Measurements from ENCODE around the gene WNT8B. TPM values are rescaled to one million over a fixed set of nuclear protein-coding genes. Genes with fewer than 3 reads are reported as not detected.

The WNT8B gene
- total and polyA plus RNA-seq, 7 experiments from 2014 or later = 0.09 to 0.44 (median 0.19) TPM; not detected in 3

DNA sequence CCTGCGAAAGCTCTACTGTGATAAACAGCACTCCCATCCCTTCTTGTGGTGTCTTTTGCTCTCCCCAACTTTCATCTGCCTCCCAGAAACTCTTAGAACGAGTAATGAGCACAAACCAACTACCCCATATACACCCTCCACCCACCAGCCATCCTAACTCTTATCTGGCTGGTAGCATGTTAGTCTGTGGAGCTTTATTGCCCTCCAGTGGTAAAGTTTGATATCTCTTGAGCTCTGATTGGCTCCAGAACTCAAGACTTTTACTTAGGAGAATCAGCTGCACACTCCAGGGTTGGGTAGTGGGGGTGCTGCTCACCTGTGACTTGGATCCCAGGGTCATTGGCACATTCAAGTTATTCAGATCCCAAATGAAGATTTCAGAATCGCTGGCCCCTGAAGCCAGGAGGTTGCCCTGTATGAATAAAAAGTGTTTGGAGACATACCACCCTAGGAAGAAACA is 45.9 kb downstream of the WNT8B start:
- Histone ChIP-seq H3K4me3 (ENCODE audit: low read length) (peak overlapping the region; percentile 21), H3K9me3 (ENCODE audit: control insufficient read depth in 2 of 3, low read length in 3 of 3) (no peaks in the 10 kb centered on the region), H3K27ac (ENCODE audit: low read depth, low read length) (peak overlapping the region; percentile 47), H3K27me3 (ENCODE audit: control insufficient read depth in 2 of 2, insufficient read depth in 2 of 2, low read length in 2 of 2) (no peaks in the 10 kb centered on the region), H3K4me1 (ENCODE audit: control insufficient read depth in 2 of 2, insufficient read depth in 2 of 2, low read length in 2 of 2) (peaks cover 50 to 59% of the 10 kb centered on the region in 2 donors), H3K36me3 (ENCODE audit: control insufficient read depth in 2 of 3, insufficient read depth in 3 of 3, low read length in 3 of 3) (peaks cover 2 to 30% (median 18%) of the 10 kb centered on the region in 3 experiments)
- peak overlapping the region; percentile 21 to 91 (median 71) for H3K4me3 Mint-ChIP-seq
- peaks cover 43 to 88% (median 70%) of the 10 kb centered on the region in 7 donors for H3K4me1 Mint-ChIP-seq
- CTCF ChIA-PET = interaction anchor here (0.6 to 5.7 kb wide), 27 partner anchors 10 to 662 kb away, joined by 3 to 51 read pairs (median 4); partner anchors contain the start of genes NDUFB8 and SEC31B
- POLR2A ChIA-PET = interaction anchor here (0.6 to 1.5 kb wide), 4 partner anchors 10 to 61 kb away, joined by 3 to 8 read pairs (median 3); partner anchors contain the start of genes HIF1AN and NDUFB8
- H3K9me3 Mint-ChIP-seq = no peaks in the 10 kb centered on the region
- H3K27me3 Mint-ChIP-seq = no peaks in the 10 kb centered on the region
- ATAC-seq (peak; percentile 69), DNase-seq (peak in 8 of 9 donors; percentile 39 to 80 (median 72))
- H3K27ac Mint-ChIP-seq = peak overlapping the region; percentile 53 to 94 (median 91)
- H3K36me3 Mint-ChIP-seq = peaks cover 6 to 55% (median 29%) of the 10 kb centered on the region in 5 donors
- intact Hi-C loops (cut with micrococcal nuclease) = loop anchor here (1.0 to 2.0 kb wide), 10 partner anchors 10 to 222 kb away; partner anchors contain the start of genes BLOC1S2 (in 1 of the 2) and NDUFB8 (in 1 of the 2)

- POLR2A ChIA-PET = interaction anchor here (0.6 to 1.6 kb wide), 7 partner anchors 9 to 222 kb away, joined by 3 to 8 read pairs (median 3); partner anchors contain the start of genes HIF1AN and NDUFB8
- no peak for ATAC-seq
- intact Hi-C loops (cut with micrococcal nuclease) = loop anchor here in 1 of 2 donors (2.0 kb wide), 1 partner anchor 223 kb away; the partner anchor contains the start of gene BLOC1S2
- peak overlapping the region; percentile 40 for H3K27ac ChIP-seq (ENCODE audit: low read depth, low read length)
- CTCF ChIA-PET = interaction anchor here (0.6 to 5.7 kb wide), 27 partner anchors 9 to 663 kb away, joined by 3 to 51 read pairs (median 4); partner anchors contain the start of genes HIF1AN and SEC31B
- H3K27me3 ChIP-seq (ENCODE audit: control insufficient read depth in 2 of 2, insufficient read depth in 2 of 2, low read length in 2 of 2) = no peaks in the 10 kb centered on the region
- no peaks in the 10 kb centered on the region for H3K9me3 ChIP-seq (ENCODE audit: control insufficient read depth in 2 of 3, low read length in 3 of 3)
- Mint-ChIP-seq H3K9me3 (no peaks in the 10 kb centered on the region), H3K27ac (peak overlapping the region; percentile 53 to 94 (median 91)), H3K4me1 (peaks cover 43 to 87% (median 70%) of the 10 kb centered on the region in 7 donors), H3K4me3 (peak overlapping the region; percentile 21 to 91 (median 71)), H3K27me3 (no peaks in the 10 kb centered on the region), H3K36me3 (peaks cover 6 to 60% (median 28%) of the 10 kb centered on the region in 5 donors)
- peaks cover 50 to 59% of the 10 kb centered on the region in 2 donors for H3K4me1 ChIP-seq (ENCODE audit: control insufficient read depth in 2 of 2, insufficient read depth in 2 of 2, low read length in 2 of 2)
- peak in 8 of 9 donors; percentile 14 to 53 (median 44) for DNase-seq
- H3K4me3 ChIP-seq (ENCODE audit: low read length) = peak overlapping the region; percentile 21
- H3K36me3 ChIP-seq (ENCODE audit: control insufficient read depth in 2 of 3, insufficient read depth in 3 of 3, low read length in 3 of 3) = peaks cover under 1 to 30% (median 13%) of the 10 kb centered on the region in 3 experiments
Observed at GRCh38 chr10:100509241-100509840, 46.5 kb downstream of the WNT8B start.

- Histone ChIP-seq H3K36me3 (ENCODE audit: control insufficient read depth in 2 of 3, insufficient read depth in 3 of 3, low read length in 3 of 3) (peaks cover 0 to 24% (median 2%) of the 10 kb centered on the region in 3 experiments), H3K27ac (ENCODE audit: low read depth, low read length) (peak overlapping the region; percentile 40), H3K4me3 (ENCODE audit: low read length) (peak overlapping the region; percentile 10), H3K4me1 (ENCODE audit: control insufficient read depth in 2 of 2, insufficient read depth in 2 of 2, low read length in 2 of 2) (peaks cover 50 to 59% of the 10 kb centered on the region in 2 donors), H3K9me3 (ENCODE audit: control insufficient read depth in 2 of 3, low read length in 3 of 3) (no peaks in the 10 kb centered on the region), H3K27me3 (ENCODE audit: control insufficient read depth in 2 of 2, insufficient read depth in 2 of 2, low read length in 2 of 2) (no peaks in the 10 kb centered on the region)
- POLR2A ChIA-PET = interaction anchor here (0.7 to 1.6 kb wide), 5 partner anchors 16 to 141 kb away, joined by 3 to 4 read pairs (median 4); partner anchors contain the start of genes HIF1AN and NDUFB8
- peak in 8 of 9 donors; percentile 57 to 89 (median 86) for DNase-seq
- Mint-ChIP-seq H3K36me3 (peaks cover 6 to 53% (median 24%) of the 10 kb centered on the region in 5 donors), H3K27ac (peak overlapping the region; percentile 53 to 93 (median 91)), H3K4me1 (peaks cover 43 to 79% (median 70%) of the 10 kb centered on the region in 7 donors), H3K4me3 (peak overlapping the region; percentile 50 to 91 (median 75)), H3K9me3 (no peaks in the 10 kb centered on the region), H3K27me3 (no peaks in the 10 kb centered on the region)
- intact Hi-C loops (cut with micrococcal nuclease) = loop anchor here (1.0 kb wide), 2 partner anchors 25 to 163 kb away; partner anchors contain the start of genes HIF1AN (in 1 of the 2) and SCD (in 1 of the 2)
- CTCF ChIA-PET = interaction anchor here (0.6 to 5.7 kb wide), 15 partner anchors 8 to 664 kb away, joined by 3 to 51 read pairs (median 5); partner anchors contain the start of genes HIF1AN, NDUFB8 and SEC31B
- ATAC-seq = peak; percentile 93
Observed at GRCh38 chr10:100510533-100511308, 47.9 kb downstream of the WNT8B start.

GRCh38 chr10:100515612-100516011 is 52.8 kb downstream of the WNT8B start:
- Mint-ChIP-seq H3K36me3 (peaks cover 0 to 51% (median 23%) of the 10 kb centered on the region in 5 donors), H3K27ac (peak overlapping the region in 1 of 9 donors; percentile 48), H3K9me3 (no peaks in the 10 kb centered on the region), H3K4me1 (peaks cover 18 to 66% (median 40%) of the 10 kb centered on the region in 7 donors), H3K27me3 (no peaks in the 10 kb centered on the region), H3K4me3 (no peak overlapping the region)
- DNase-seq (no peak), ATAC-seq (no peak)
- intact Hi-C loops (cut with micrococcal nuclease) = no loop called here
- ChIA-PET CTCF (interaction anchor here (1.1 kb wide), 1 partner anchor 12 kb away, joined by 3 read pairs; no protein-coding TSS in a partner anchor), POLR2A (no interaction called here)
- no peaks in the 10 kb centered on the region for H3K9me3 ChIP-seq (ENCODE audit: control insufficient read depth in 2 of 3, low read length in 3 of 3)
- H3K27ac ChIP-seq (ENCODE audit: low read depth, low read length) = no peak overlapping the region
- no peak overlapping the region for H3K4me3 ChIP-seq (ENCODE audit: low read length)
- peaks cover 0 to 10% (median 7%) of the 10 kb centered on the region in 3 experiments for H3K36me3 ChIP-seq (ENCODE audit: control insufficient read depth in 2 of 3, insufficient read depth in 3 of 3, low read length in 3 of 3)
- peaks cover 19 to 29% of the 10 kb centered on the region in 2 donors for H3K4me1 ChIP-seq (ENCODE audit: control insufficient read depth in 2 of 2, insufficient read depth in 2 of 2, low read length in 2 of 2)
- H3K27me3 ChIP-seq (ENCODE audit: control insufficient read depth in 2 of 2, insufficient read depth in 2 of 2, low read length in 2 of 2) = no peaks in the 10 kb centered on the region

DNA sequence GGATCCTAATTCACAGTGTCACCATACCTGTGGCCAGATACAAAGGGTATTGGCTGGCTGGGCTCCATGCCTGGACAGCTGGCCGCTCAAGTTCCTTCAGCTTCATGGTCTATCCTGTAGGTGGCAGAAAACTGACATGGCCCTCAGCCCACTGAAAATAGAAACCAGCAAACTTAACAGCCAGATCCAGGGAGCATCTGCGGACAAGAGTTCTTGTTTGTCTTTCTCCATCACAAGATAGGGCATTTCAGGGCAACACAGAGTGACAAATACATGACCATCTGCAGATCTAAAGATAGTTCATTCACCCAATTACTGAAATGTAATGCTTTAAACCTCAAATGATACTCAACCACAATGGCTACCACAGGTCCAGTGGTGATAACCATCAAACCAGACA is 54.0 kb downstream of the WNT8B start:
- intact Hi-C loops (cut with micrococcal nuclease) = no loop called here
- Mint-ChIP-seq H3K27me3 (no peaks in the 10 kb centered on the region), H3K4me3 (no peak overlapping the region), H3K9me3 (no peaks in the 10 kb centered on the region), H3K4me1 (peaks cover 7 to 60% (median 28%) of the 10 kb centered on the region in 7 donors), H3K27ac (peak overlapping the region in 2 of 9 donors; percentile 14 to 33), H3K36me3 (peaks cover 0 to 47% (median 23%) of the 10 kb centered on the region in 5 donors)
- DNase-seq (no peak), ATAC-seq (no peak)
- ChIA-PET CTCF (interaction anchor here (0.7 to 2.9 kb wide), 3 partner anchors 8 to 923 kb away, joined by 3 to 39 read pairs (median 4); no protein-coding TSS in a partner anchor), POLR2A (no interaction called here)
- H3K4me1 ChIP-seq (ENCODE audit: control insufficient read depth in 2 of 2, insufficient read depth in 2 of 2, low read length in 2 of 2) = peaks cover 7 to 17% of the 10 kb centered on the region in 2 donors
- no peak overlapping the region for H3K27ac ChIP-seq (ENCODE audit: low read depth, low read length)
- peaks cover 0 to 10% (median 7%) of the 10 kb centered on the region in 3 experiments for H3K36me3 ChIP-seq (ENCODE audit: control insufficient read depth in 2 of 3, insufficient read depth in 3 of 3, low read length in 3 of 3)
- H3K9me3 ChIP-seq (ENCODE audit: control insufficient read depth in 2 of 3, low read length in 3 of 3) = no peaks in the 10 kb centered on the region
- H3K4me3 ChIP-seq (ENCODE audit: low read length) = no peak overlapping the region
- H3K27me3 ChIP-seq (ENCODE audit: control insufficient read depth in 2 of 2, insufficient read depth in 2 of 2, low read length in 2 of 2) = no peaks in the 10 kb centered on the region
